Measurements from ENCODE around the gene HSD3B7. TPM values are rescaled to one million over a fixed set of nuclear protein-coding genes. Genes with fewer than 3 reads are reported as not detected.
A peak's percentile ranks its signal among the peaks of the same experiment; 100 is the strongest.

The HSD3B7 gene
- total RNA-seq, 4 donors from 2014 or later: 14.9 to 42.9 (median 22.5) TPM

DNA sequence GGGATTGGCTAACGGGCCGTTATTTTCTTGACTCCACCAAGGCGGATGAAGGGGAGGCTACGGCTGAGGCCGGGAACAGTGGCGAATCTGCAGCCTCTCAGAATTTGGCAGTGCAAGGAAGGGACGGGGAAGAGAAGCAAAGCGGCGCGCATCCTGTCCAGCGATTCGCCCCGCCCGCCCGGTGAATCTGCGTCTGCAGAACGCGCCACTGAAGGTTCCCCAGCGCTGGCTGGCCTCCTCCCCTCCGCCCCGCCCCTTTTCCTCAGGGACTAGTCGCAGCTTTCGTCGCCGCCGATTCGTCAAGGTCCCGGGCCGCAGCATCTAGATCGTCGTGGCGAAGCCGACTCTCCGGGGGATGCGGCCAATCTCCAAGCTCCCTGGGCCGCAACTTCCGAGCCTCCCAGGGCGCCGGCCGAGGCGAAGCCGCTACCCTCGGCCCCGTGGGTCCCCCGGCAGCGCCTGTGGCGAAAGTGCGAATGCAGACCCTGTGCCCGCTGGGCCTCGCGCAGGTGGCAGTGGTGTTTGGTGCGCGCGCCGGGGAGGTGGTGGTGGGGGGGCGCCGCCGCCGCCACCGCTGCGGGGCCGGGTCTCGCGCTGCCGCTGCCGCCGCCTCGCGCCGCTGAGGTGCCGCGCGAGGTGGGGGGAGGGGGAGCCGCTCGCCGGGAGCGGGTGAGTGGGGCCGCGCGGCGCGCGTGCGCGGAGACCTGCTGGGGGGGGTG lies 27.4 kb upstream of the HSD3B7 start, which contains the start of gene SETD1A:
Gene SETD1A, plus strand, starts transcription at position 299 of the 719 bp plus-strand sequence. CDS start 978 bp downstream, outside the sequence.
- Histone ChIP-seq H3K36me3 (peaks cover 0 to 39% (median 6%) of the 10 kb centered on the region in 3 donors), H3K4me3 (peak within 1 kb of the TSS; percentile 82 to 97 (median 93)), H3K27ac (peak within 1 kb of the TSS; percentile 90 to 98 (median 97)), H3K4me1 (peaks cover 0 to 44% (median 25%) of the 10 kb centered on the region in 4 donors), H3K9me3 (no peaks in the 10 kb centered on the region), H3K27me3 (no peaks in the 10 kb centered on the region)
- 0% methylated on average over 19 to 37 of the region's 85 CpGs for WGBS, 2 donors
- DNase-seq (ENCODE audit: low spot score in 2 of 2): peak; percentile 95
- peak in 1 of 2 donors; percentile 58 for TF ChIP-seq POLR2A (IDR thresholded peaks at IDR 0.05)
- TF ChIP-seq, protein P1, sequence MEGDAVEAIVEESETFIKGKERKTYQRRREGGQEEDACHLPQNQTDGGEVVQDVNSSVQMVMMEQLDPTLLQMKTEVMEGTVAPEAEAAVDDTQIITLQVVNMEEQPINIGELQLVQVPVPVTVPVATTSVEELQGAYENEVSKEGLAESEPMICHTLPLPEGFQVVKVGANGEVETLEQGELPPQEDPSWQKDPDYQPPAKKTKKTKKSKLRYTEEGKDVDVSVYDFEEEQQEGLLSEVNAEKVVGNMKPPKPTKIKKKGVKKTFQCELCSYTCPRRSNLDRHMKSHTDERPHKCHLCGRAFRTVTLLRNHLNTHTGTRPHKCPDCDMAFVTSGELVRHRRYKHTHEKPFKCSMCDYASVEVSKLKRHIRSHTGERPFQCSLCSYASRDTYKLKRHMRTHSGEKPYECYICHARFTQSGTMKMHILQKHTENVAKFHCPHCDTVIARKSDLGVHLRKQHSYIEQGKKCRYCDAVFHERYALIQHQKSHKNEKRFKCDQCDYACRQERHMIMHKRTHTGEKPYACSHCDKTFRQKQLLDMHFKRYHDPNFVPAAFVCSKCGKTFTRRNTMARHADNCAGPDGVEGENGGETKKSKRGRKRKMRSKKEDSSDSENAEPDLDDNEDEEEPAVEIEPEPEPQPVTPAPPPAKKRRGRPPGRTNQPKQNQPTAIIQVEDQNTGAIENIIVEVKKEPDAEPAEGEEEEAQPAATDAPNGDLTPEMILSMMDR (IDR thresholded peaks at IDR 0.05): peak in 3 of 5 experiments; percentile 4 to 65 (median 48)
- TF ChIP-seq EP300 (IDR thresholded peaks at IDR 0.05): peak; percentile 25 to 76

DNA sequence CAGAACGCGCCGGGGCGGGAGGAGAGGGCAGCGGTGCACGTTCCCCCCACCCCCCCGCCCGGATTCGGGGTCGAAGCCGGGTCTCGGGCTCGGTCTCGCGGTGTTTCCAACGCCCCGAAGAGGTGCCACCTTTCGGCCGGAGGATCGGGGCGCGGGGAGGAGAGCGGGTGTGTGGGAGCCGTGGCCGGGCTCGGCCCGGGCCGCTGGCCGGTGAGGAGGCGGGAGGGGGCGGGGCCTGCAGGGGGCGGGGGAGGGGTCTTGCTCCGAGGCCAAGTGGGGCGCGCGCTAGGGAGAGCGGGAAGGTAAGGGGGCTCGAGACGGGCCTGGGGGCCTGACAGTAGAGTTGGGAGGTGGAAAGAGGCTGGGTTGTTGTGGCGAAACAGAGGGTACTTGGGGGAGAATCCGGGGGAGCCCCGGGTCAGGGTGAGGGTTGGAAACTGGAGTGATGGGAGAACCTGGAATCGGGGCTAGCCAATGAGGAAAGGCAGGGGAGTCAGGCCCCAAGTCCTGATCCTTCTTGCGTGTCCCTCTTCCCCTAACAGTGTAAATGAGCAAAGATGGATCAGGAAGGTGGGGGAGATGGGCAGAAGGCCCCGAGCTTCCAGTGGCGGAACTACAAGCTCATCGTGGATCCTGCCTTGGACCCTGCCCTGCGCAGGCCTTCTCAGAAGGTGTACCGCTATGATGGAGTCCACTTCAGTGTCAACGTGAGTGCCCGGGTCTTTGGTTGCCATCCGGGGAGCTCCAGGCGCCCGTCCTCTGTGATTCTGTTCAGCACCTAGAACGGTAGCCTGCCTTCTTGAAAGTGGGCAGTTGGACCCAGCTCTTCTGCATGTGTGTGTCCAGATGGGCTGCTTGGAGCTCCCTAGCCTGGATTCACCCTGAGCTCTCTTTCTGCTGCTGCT lies 26.6 kb upstream of the HSD3B7 start:
- H3K36me3 ChIP-seq: peaks cover 0 to 47% (median 10%) of the 10 kb centered on the region in 3 donors
- peaks cover 0 to 36% (median 22%) of the 10 kb centered on the region in 4 donors for H3K4me1 ChIP-seq
- DNase-seq (ENCODE audit: low spot score in 2 of 2): no peak
- WGBS, 2 donors: 19 to 25% methylated on average over 29 to 32 of the region's 55 CpGs
- no peaks in the 10 kb centered on the region for H3K27me3 ChIP-seq
- peak overlapping the region; percentile 90 to 98 (median 97) for H3K27ac ChIP-seq
- no peaks in the 10 kb centered on the region for H3K9me3 ChIP-seq
- TF ChIP-seq, protein P1 (IDR thresholded peaks at IDR 0.05): no peak
- TF ChIP-seq EP300 (IDR thresholded peaks at IDR 0.05) (no peak), POLR2A (IDR thresholded peaks at IDR 0.05) (no peak)
- H3K4me3 ChIP-seq: peak overlapping the region; percentile 65 to 97 (median 86)

DNA sequence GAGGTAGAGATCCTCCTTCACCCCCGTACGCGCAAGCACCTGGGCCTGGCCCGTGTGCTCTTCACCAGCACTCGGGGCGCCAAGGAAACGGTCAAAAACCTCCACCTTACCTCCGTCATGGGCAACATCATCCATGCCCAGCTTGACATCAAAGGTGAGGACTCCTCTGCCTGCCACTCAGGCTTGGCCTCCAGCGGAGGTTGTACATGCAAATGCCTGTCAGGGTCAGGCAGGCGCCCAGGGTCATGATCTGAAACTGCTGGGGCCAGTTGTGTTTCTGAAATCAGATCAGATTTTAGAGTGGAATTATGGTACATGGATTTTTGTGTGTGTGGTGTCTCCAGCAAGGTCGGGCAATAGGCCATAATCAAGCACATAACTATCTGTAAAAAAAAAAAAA lies 23.6 kb upstream of the HSD3B7 start:
- H3K4me3 ChIP-seq: no peak overlapping the region
- no peak overlapping the region for H3K27ac ChIP-seq
- H3K27me3 ChIP-seq: no peaks in the 10 kb centered on the region
- 91 to 97% methylated on average over 11 of the region's 11 CpGs for WGBS, 2 donors
- no peaks in the 10 kb centered on the region for H3K9me3 ChIP-seq
- H3K36me3 ChIP-seq: peaks cover 0 to 77% (median 33%) of the 10 kb centered on the region in 3 donors
- peaks cover 0 to 27% (median 14%) of the 10 kb centered on the region in 4 donors for H3K4me1 ChIP-seq
- TF ChIP-seq, protein P1 (IDR thresholded peaks at IDR 0.05): no peak
- TF ChIP-seq POLR2A (IDR thresholded peaks at IDR 0.05): no peak
- no peak for TF ChIP-seq EP300 (IDR thresholded peaks at IDR 0.05)
- no peak for DNase-seq (ENCODE audit: low spot score in 2 of 2)

GRCh38 chr16:30963925-30964511 lies 21.0 kb upstream of the HSD3B7 start:
- no peak for DNase-seq (ENCODE audit: low spot score in 2 of 2)
- peaks cover 0 to 100% (median 33%) of the 10 kb centered on the region in 3 donors for H3K36me3 ChIP-seq
- WGBS, 2 donors: 91 to 92% methylated on average over 18 of the region's 18 CpGs

More at GRCh38 chr16:30963925-30964511, 21.0 kb upstream of the HSD3B7 start:
- H3K27me3 ChIP-seq: no peaks in the 10 kb centered on the region
- H3K9me3 ChIP-seq: no peaks in the 10 kb centered on the region
- H3K27ac ChIP-seq: no peak overlapping the region
- no peak overlapping the region for H3K4me3 ChIP-seq
- TF ChIP-seq, protein P1 (IDR thresholded peaks at IDR 0.05): no peak
- TF ChIP-seq EP300 (IDR thresholded peaks at IDR 0.05): no peak
- no peak for TF ChIP-seq POLR2A (IDR thresholded peaks at IDR 0.05)
- H3K4me1 ChIP-seq: peaks cover 0 to 12% (median 3%) of the 10 kb centered on the region in 4 donors
